Loucy (cell line): Measurements from ENCODE around the gene LHFPL6.

Experiments
- CTCF ChIP-seq: fragments of 200-600 bp; sonication (generic); conservative IDR thresholded peaks from 2 replicates; pipeline ENCODE4 v1.5.1; 2014; ENCODE audit warnings: mild to moderate bottlenecking, antibody characterized with exemption, low read length
- EZH2phosphoT487 ChIP-seq: fragments of 200-600 bp; IDR thresholded peaks from 2 replicates; pipeline ENCODE4 v1.6.1; 2018; ENCODE audit warnings: antibody characterized with exemption, mild to moderate bottlenecking, moderate library complexity, borderline replicate concordance

- TF ChIP-seq CTCF (no peak), EZH2phosphoT487 (no peak)
Measured at GRCh38 chr13:39375601-39376000, 227.4 kb downstream of the LHFPL6 start.
